ENCODE data around the gene PPP1R10. TPM values are rescaled to one million over a fixed set of nuclear protein-coding genes. Genes with fewer than 3 reads are reported as not detected.
A peak's percentile ranks its signal among the peaks of the same experiment; 100 is the strongest.

The PPP1R10 gene
- total and polyA plus RNA-seq, 4 donors, result 21.5 to 73.4 (median 29.5) TPM

GRCh38 chr6:30654798-30655742 is 38.0 kb upstream of the PPP1R10 start:
- WGBS, 2 donors, result 92 to 95% methylated on average over 19 of the region's 19 CpGs
- Histone ChIP-seq H3K9me3 (ENCODE audit: control insufficient read depth in 4 of 4, insufficient read depth in 3 of 4, low read length in 3 of 4) (no peaks in the 10 kb centered on the region), H3K4me1 (ENCODE audit: control insufficient read depth in 5 of 5, insufficient read depth in 5 of 5, low read length in 5 of 5) (no peaks in the 10 kb centered on the region), H3K9ac (ENCODE audit: insufficient read depth in 1 of 2, low read length in 2 of 2) (no peak overlapping the region), H3K4me3 (no peak overlapping the region), H3K27me3 (ENCODE audit: control insufficient read depth in 3 of 3, insufficient read depth in 3 of 3, low read length in 2 of 3) (no peaks in the 10 kb centered on the region), H3K27ac (ENCODE audit: low read depth in 1 of 2, low read length in 1 of 2) (no peak overlapping the region), H3K36me3 (ENCODE audit: control insufficient read depth in 4 of 4, insufficient read depth in 4 of 4, low read length in 4 of 4) (peaks cover 35 to 70% (median 44%) of the 10 kb centered on the region in 4 donors)
- no peak for ATAC-seq (ENCODE audit: insufficient read depth, low FRiP score)
- no peak for DNase-seq
- TF ChIP-seq, protein P1, sequence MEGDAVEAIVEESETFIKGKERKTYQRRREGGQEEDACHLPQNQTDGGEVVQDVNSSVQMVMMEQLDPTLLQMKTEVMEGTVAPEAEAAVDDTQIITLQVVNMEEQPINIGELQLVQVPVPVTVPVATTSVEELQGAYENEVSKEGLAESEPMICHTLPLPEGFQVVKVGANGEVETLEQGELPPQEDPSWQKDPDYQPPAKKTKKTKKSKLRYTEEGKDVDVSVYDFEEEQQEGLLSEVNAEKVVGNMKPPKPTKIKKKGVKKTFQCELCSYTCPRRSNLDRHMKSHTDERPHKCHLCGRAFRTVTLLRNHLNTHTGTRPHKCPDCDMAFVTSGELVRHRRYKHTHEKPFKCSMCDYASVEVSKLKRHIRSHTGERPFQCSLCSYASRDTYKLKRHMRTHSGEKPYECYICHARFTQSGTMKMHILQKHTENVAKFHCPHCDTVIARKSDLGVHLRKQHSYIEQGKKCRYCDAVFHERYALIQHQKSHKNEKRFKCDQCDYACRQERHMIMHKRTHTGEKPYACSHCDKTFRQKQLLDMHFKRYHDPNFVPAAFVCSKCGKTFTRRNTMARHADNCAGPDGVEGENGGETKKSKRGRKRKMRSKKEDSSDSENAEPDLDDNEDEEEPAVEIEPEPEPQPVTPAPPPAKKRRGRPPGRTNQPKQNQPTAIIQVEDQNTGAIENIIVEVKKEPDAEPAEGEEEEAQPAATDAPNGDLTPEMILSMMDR (IDR thresholded peaks at IDR 0.05; ENCODE audit: control extremely low read depth, extremely low read depth), result no peak

GRCh38 chr6:30651143-30651542 is 34.1 kb upstream of the PPP1R10 start:
- Histone ChIP-seq H3K36me3 (ENCODE audit: control insufficient read depth in 4 of 4, insufficient read depth in 4 of 4, low read length in 4 of 4) (peaks cover 19 to 45% (median 29%) of the 10 kb centered on the region in 4 donors), H3K27me3 (ENCODE audit: control insufficient read depth in 3 of 3, insufficient read depth in 3 of 3, low read length in 2 of 3) (no peaks in the 10 kb centered on the region), H3K4me1 (ENCODE audit: control insufficient read depth in 5 of 5, insufficient read depth in 5 of 5, low read length in 5 of 5) (peaks cover 0 to 10% (median 0%) of the 10 kb centered on the region in 5 donors), H3K4me3 (no peak overlapping the region), H3K9ac (ENCODE audit: insufficient read depth in 1 of 2, low read length in 2 of 2) (no peak overlapping the region), H3K27ac (ENCODE audit: low read depth in 1 of 2, low read length in 1 of 2) (no peak overlapping the region), H3K9me3 (ENCODE audit: control insufficient read depth in 4 of 4, insufficient read depth in 3 of 4, low read length in 3 of 4) (no peaks in the 10 kb centered on the region)
- 91% methylated on average over 12 of the region's 12 CpGs for WGBS, 2 donors
- ATAC-seq (ENCODE audit: insufficient read depth, low FRiP score) (no peak), DNase-seq (no peak)
- TF ChIP-seq, protein P1 (IDR thresholded peaks at IDR 0.05; ENCODE audit: control extremely low read depth, extremely low read depth), result no peak

DNA sequence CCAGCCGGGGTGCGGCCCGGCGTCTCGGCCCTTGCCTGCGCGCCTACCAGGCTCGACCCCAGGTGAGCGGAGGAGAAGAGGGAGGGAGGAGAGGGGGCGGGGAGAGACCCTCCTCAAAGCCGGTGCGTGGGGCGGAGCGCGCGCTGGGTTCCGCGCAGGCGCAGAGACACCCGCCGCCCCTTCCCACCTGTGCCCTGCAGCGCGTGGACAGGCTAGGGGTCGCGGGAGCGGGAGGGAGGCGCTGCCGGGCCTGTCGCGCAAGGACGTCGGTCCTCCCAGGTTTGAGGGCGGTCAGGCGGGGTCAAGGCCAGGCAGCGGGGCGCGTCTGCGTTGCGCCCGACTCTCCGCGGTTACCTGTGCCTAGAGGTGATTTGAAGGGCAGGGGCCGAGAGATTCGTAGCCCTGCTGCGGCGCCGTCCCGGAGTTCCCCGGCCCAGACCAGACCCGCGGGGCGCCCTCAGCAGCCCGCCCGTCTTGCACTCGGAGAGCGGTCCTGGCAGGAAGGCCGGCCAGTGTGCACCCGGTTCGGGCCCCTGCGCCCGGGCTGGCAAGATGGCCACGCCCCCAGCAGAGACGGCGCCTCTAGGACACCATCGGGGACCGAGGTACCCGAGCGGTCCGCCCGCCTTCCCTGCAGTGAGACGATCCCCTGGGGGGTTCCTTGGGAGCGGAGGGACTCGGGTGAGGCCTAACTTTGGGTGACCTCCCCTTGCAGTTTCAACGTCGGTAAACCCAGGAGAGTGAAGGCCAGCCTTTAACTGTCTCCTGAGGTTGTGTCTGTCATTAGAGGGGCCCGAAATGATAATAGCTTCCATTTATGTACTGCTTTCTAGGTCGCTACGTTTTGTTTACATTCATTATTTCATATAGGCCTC is 30.4 kb upstream of the PPP1R10 start:
- WGBS, 2 donors, result 0 to 1% methylated on average over 49 to 78 of the region's 78 CpGs
- Histone ChIP-seq H3K36me3 (ENCODE audit: control insufficient read depth in 4 of 4, insufficient read depth in 4 of 4, low read length in 4 of 4) (peaks cover 11 to 23% (median 18%) of the 10 kb centered on the region in 4 donors), H3K4me1 (ENCODE audit: control insufficient read depth in 5 of 5, insufficient read depth in 5 of 5, low read length in 5 of 5) (peaks cover 0 to 10% (median 0%) of the 10 kb centered on the region in 5 donors), H3K9ac (ENCODE audit: insufficient read depth in 1 of 2, low read length in 2 of 2) (peak overlapping the region; percentile 46 to 59), H3K27me3 (ENCODE audit: control insufficient read depth in 3 of 3, insufficient read depth in 3 of 3, low read length in 2 of 3) (no peaks in the 10 kb centered on the region), H3K4me3 (peak overlapping the region; percentile 77), H3K9me3 (ENCODE audit: control insufficient read depth in 4 of 4, insufficient read depth in 3 of 4, low read length in 3 of 4) (no peaks in the 10 kb centered on the region), H3K27ac (ENCODE audit: low read depth in 1 of 2, low read length in 1 of 2) (peak overlapping the region; percentile 88 to 98)
- ATAC-seq (ENCODE audit: insufficient read depth, low FRiP score), result peak; percentile 84
- DNase-seq, result peak; percentile 58 to 73 (median 60)
- TF ChIP-seq, protein P1 (IDR thresholded peaks at IDR 0.05; ENCODE audit: control extremely low read depth, extremely low read depth), result no peak

Measured in lung (tissue), 12 donors.